Keratinocyte (primary cell): ENCODE measurements around the gene LRRC4.

Experiments
- EZH2 ChIP-seq: IDR thresholded peaks from one replicate; pipeline ENCODE4 v1.6.1; 2012; ENCODE audit warnings: inconsistent platforms, mild to moderate bottlenecking, low read length, moderate library complexity
- TF ChIP-seq, protein P1 (sequence below), 3 experiments: IDR thresholded peaks in 1 of 3; conservative IDR thresholded peaks in 1 of 3; optimal IDR thresholded peaks in 1 of 3; 2 replicates in 2 of 3; 3 replicates in 1 of 3; pipeline versions ENCODE3 to v1.5.1; 2011; ENCODE audit warnings: low read length in 3 of 3, mild to moderate bottlenecking in 3 of 3, moderate library complexity in 2 of 3, control low read depth in 1 of 3, inconsistent platforms in 1 of 3; ENCODE audit not compliant: insufficient read depth in 2 of 3; ENCODE audit errors: extremely low read depth in 1 of 3

DNA sequence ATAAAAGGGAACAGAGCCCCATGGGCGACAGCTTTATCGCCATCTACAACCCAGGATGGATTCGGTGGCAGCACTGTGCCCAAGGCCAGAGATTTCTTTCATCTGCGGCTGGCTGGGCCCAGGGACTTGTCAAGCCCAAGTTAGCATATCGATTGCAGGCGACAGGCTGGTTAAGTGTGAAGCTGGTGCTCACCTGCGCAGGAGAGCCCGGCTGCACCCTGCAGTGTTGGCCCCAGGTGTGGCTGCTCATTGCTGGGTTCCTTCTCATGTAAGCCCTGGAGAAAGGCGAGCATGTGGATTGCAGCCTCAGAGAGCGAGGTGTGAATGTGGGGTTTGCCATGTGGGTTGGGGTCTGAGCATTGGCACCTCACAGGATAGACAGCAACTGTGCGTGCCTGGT lies 40.6 kb upstream of the LRRC4 start:
- TF ChIP-seq, protein P1, sequence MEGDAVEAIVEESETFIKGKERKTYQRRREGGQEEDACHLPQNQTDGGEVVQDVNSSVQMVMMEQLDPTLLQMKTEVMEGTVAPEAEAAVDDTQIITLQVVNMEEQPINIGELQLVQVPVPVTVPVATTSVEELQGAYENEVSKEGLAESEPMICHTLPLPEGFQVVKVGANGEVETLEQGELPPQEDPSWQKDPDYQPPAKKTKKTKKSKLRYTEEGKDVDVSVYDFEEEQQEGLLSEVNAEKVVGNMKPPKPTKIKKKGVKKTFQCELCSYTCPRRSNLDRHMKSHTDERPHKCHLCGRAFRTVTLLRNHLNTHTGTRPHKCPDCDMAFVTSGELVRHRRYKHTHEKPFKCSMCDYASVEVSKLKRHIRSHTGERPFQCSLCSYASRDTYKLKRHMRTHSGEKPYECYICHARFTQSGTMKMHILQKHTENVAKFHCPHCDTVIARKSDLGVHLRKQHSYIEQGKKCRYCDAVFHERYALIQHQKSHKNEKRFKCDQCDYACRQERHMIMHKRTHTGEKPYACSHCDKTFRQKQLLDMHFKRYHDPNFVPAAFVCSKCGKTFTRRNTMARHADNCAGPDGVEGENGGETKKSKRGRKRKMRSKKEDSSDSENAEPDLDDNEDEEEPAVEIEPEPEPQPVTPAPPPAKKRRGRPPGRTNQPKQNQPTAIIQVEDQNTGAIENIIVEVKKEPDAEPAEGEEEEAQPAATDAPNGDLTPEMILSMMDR (optimal IDR thresholded peaks at IDR 0.05 in 1 of 3, IDR thresholded peaks at IDR 0.05 in 1 of 3, conservative IDR thresholded peaks at IDR 0.05 in 1 of 3; ENCODE audit: extremely low read depth in 1 of 3, insufficient read depth in 2 of 3, low read length in 3 of 3) = no peak
- TF ChIP-seq EZH2 = no peak
